ENCODE results near the gene PRR9. TPM values are rescaled to one million over a fixed set of nuclear protein-coding genes. Genes with fewer than 3 reads are reported as not detected.

PRR9 gene
- total and polyA plus RNA-seq, 2 of the 8 experiments (the other 6 are each of a cell fraction or from before 2014, with no cell fraction given) = not detected

DNA sequence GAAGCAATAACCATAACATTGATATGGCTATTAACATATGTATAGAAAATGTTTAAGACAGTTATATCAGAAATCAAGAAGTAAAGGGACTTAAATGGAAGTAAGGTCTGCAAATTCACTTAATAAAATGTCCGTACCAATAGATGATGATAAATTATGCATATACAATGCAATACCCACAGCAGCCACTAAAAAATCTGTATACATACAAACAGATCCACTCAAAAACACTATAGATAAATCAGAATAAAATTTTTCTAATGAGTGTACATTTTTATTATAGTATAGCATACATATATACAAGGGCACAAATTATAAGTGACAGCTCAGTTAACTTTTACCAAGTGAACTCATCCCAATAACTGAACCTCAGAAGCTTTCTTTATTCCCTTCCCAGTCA, 48.1 kb downstream of the PRR9 start:
- H3K23me2 ChIP-seq (ENCODE audit: low read depth, low read length) = no peaks in the 10 kb centered on the region
- H3K79me2 ChIP-seq (ENCODE audit: control insufficient read depth in 1 of 2, insufficient read depth in 2 of 2, low read length in 2 of 2) = no peaks in the 10 kb centered on the region
- H3K27me3 ChIP-seq (replicated peaks in 1 of 4; ENCODE audit: control insufficient read depth in 3 of 4, extremely low read depth in 1 of 4, insufficient read depth in 3 of 4, low read length in 3 of 4) = peaks cover 3 to 32% (median 25%) of the 10 kb centered on the region in 4 experiments
- H3K4me3 ChIP-seq (ENCODE audit: extremely low read depth in 1 of 4, insufficient read depth in 2 of 4, low read depth in 3 of 4, low read length in 4 of 4) = no peak overlapping the region
- H3K36me3 ChIP-seq (ENCODE audit: control insufficient read depth in 2 of 4, insufficient read depth in 4 of 4, low read length in 3 of 4) = no peaks in the 10 kb centered on the region
- no peak overlapping the region for H3K4ac ChIP-seq (replicated peaks; ENCODE audit: insufficient read length, low read depth, low read length)
- H3K79me1 ChIP-seq (ENCODE audit: low read depth, low read length) = no peaks in the 10 kb centered on the region
- H4K20me1 ChIP-seq (replicated peaks in 1 of 2; ENCODE audit: control insufficient read depth in 1 of 2, insufficient read depth in 2 of 2, low read length in 2 of 2) = no peaks in the 10 kb centered on the region
- H2BK20ac ChIP-seq (ENCODE audit: low read length) = no peak overlapping the region
- H2BK5ac ChIP-seq (ENCODE audit: low read depth, low read length) = no peak overlapping the region
- H2BK120ac ChIP-seq (replicated peaks; ENCODE audit: low read depth, low read length) = no peak overlapping the region
- DNase-seq (ENCODE audit: low read depth in 1 of 2, low spot score in 2 of 2) = no peak
- no peak overlapping the region for H3K4me2 ChIP-seq (ENCODE audit: insufficient read depth in 1 of 2, low read depth in 2 of 2, low read length in 2 of 2)
- H3K18ac ChIP-seq (ENCODE audit: extremely low read depth, low read length) = no peak overlapping the region
- H3K14ac ChIP-seq (ENCODE audit: insufficient read length) = no peak overlapping the region
- H3K4me1 ChIP-seq (replicated peaks in 1 of 4; ENCODE audit: control insufficient read depth in 3 of 4, insufficient read depth in 4 of 4, low read length in 3 of 4) = 0 out of 7 replicates have a peak, but pooled peaks cover 0 to 3% (median 0%) of the 10 kb centered on the region in 4 experiments
- H3K9me3 ChIP-seq (ENCODE audit: insufficient read depth in 2 of 2, low read depth in 1 of 2, low read length in 1 of 2) = no peaks in the 10 kb centered on the region
- no peak overlapping the region for H2BK12ac ChIP-seq (ENCODE audit: low read depth, low read length)
- WGBS, 2 experiments (ENCODE audit: extremely low coverage in 1 of 2, insufficient coverage in 1 of 2, insufficient read length in 1 of 2, insufficient replicate concordance in 2 of 2, low coverage in 1 of 2, low lambda C conversion rate in 2 of 2, missing lambda C conversion rate in 1 of 2) = 96% methylated on average over 1 of the region's 1 CpG; no CpG with 5 or more reads in 1 of the 2 experiments
- H4K91ac ChIP-seq (replicated peaks; ENCODE audit: insufficient read length, low read length) = no peak overlapping the region
- no peak overlapping the region for H3K23ac ChIP-seq (ENCODE audit: insufficient read length)
- ChIA-PET CTCF (ENCODE audit: partially characterized antibody) (no interaction called here), POLR2A (ENCODE audit: partially characterized antibody) (no interaction called here)
- H4K8ac ChIP-seq (ENCODE audit: extremely low read depth, insufficient read depth, low read length) = no peak overlapping the region
- no peak overlapping the region for H2AFZ ChIP-seq (ENCODE audit: low read length)
- no peak for FAIRE-seq
- H2BK15ac ChIP-seq (ENCODE audit: low read length) = no peak overlapping the region
- H3K27ac ChIP-seq (ENCODE audit: low read depth, low read length) = no peak overlapping the region
- H2AK5ac ChIP-seq (ENCODE audit: low read depth, low read length) = no peak overlapping the region
- H3K56ac ChIP-seq (replicated peaks; ENCODE audit: insufficient read length, low read depth, low read length) = no peak overlapping the region
- TF ChIP-seq SP1 (IDR thresholded peaks at IDR 0.05; ENCODE audit: low read depth, low read length) = no peak
- TF ChIP-seq RXRA (IDR thresholded peaks at IDR 0.05; ENCODE audit: insufficient read depth, low read depth, low read length) = no peak
- no peak overlapping the region for H4K5ac ChIP-seq (ENCODE audit: insufficient read length, low read depth, low read length)
- no peak overlapping the region for H3K9ac ChIP-seq (replicated peaks in 1 of 4; ENCODE audit: extremely low read depth in 1 of 4, low read depth in 3 of 4, low read length in 3 of 4)

Other genes starting within 250 kb of the PRR9 start
- gene SPRR4, start 246.9 kb upstream of the PRR9 start, total RNA-seq (2021; fragmentation: NEBNext Ultra II Directional; extraction: Animal tissue kit (Norgen Biotek cat#: 25700)) = not detected in 2 replicates
- not detected in 2 replicates for gene SPRR4, start 246.9 kb upstream of the PRR9 start, polyA plus RNA-seq (2011; rRNA removed)
- not detected in 2 replicates for gene SPRR1A, start 233.5 kb upstream of the PRR9 start, total RNA-seq (2021; fragmentation: NEBNext Ultra II Directional; extraction: Animal tissue kit (Norgen Biotek cat#: 25700))
- not detected in 2 replicates for gene SPRR1A, start 233.5 kb upstream of the PRR9 start, polyA plus RNA-seq (2011; rRNA removed)
- gene SPRR3, start 215.8 kb upstream of the PRR9 start, total RNA-seq (2021; fragmentation: NEBNext Ultra II Directional; extraction: Animal tissue kit (Norgen Biotek cat#: 25700)) = not detected in 2 replicates
- gene SPRR3, start 215.8 kb upstream of the PRR9 start, polyA plus RNA-seq (2011; rRNA removed) = not detected in 2 replicates
- gene SPRR1B, start 186.4 kb upstream of the PRR9 start, total RNA-seq (2021; fragmentation: NEBNext Ultra II Directional; extraction: Animal tissue kit (Norgen Biotek cat#: 25700)) = not detected in 2 replicates
- 0.16 and 0.23 TPM in 2 replicates for gene SPRR1B, start 186.4 kb upstream of the PRR9 start, polyA plus RNA-seq (2011; rRNA removed)
- not detected in 2 replicates for gene SPRR2D, start 176.5 kb upstream of the PRR9 start, total RNA-seq (2021; fragmentation: NEBNext Ultra II Directional; extraction: Animal tissue kit (Norgen Biotek cat#: 25700))
- not detected in 2 replicates for gene SPRR2D, start 176.5 kb upstream of the PRR9 start, polyA plus RNA-seq (2011; rRNA removed)
- not detected in 2 replicates for gene SPRR2A, start 160.1 kb upstream of the PRR9 start, total RNA-seq (2021; fragmentation: NEBNext Ultra II Directional; extraction: Animal tissue kit (Norgen Biotek cat#: 25700))
- gene SPRR2A, start 160.1 kb upstream of the PRR9 start, polyA plus RNA-seq (2011; rRNA removed) = not detected in 2 replicates
- not detected in 2 replicates for gene SPRR2B, start 146.0 kb upstream of the PRR9 start, total RNA-seq (2021; fragmentation: NEBNext Ultra II Directional; extraction: Animal tissue kit (Norgen Biotek cat#: 25700))
- not detected in 2 replicates for gene SPRR2B, start 146.0 kb upstream of the PRR9 start, polyA plus RNA-seq (2011; rRNA removed)
- not detected in 2 replicates for gene SPRR2E, start 123.1 kb upstream of the PRR9 start, total RNA-seq (2021; fragmentation: NEBNext Ultra II Directional; extraction: Animal tissue kit (Norgen Biotek cat#: 25700))
- gene SPRR2E, start 123.1 kb upstream of the PRR9 start, polyA plus RNA-seq (2011; rRNA removed) = not detected in 2 replicates
- gene SPRR2F, start 104.1 kb upstream of the PRR9 start, total RNA-seq (2021; fragmentation: NEBNext Ultra II Directional; extraction: Animal tissue kit (Norgen Biotek cat#: 25700)) = 1.0 and 1.1 TPM in 2 replicates
- gene SPRR2F, start 104.1 kb upstream of the PRR9 start, polyA plus RNA-seq (2011; rRNA removed) = 0.49 and 0.50 TPM in 2 replicates
- gene SPRR2G, start 66.7 kb upstream of the PRR9 start, total RNA-seq (2021; fragmentation: NEBNext Ultra II Directional; extraction: Animal tissue kit (Norgen Biotek cat#: 25700)) = not detected in 2 replicates
- gene SPRR2G, start 66.7 kb upstream of the PRR9 start, polyA plus RNA-seq (2011; rRNA removed) = not detected in 2 replicates
- gene LELP1, start 14.2 kb upstream of the PRR9 start, total RNA-seq (2021; fragmentation: NEBNext Ultra II Directional; extraction: Animal tissue kit (Norgen Biotek cat#: 25700)) = not detected in 2 replicates
- not detected in 2 replicates for gene LELP1, start 14.2 kb upstream of the PRR9 start, polyA plus RNA-seq (2011; rRNA removed)
- not detected in 2 replicates for gene LORICRIN, start 42.1 kb downstream of the PRR9 start, total RNA-seq (2021; fragmentation: NEBNext Ultra II Directional; extraction: Animal tissue kit (Norgen Biotek cat#: 25700))
- 0.08 TPM in 1 of 2 replicates, not detected in the other for gene LORICRIN, start 42.1 kb downstream of the PRR9 start, polyA plus RNA-seq (2011; rRNA removed)
- not detected in 2 replicates for gene PGLYRP3, start 95.4 kb downstream of the PRR9 start, total RNA-seq (2021; fragmentation: NEBNext Ultra II Directional; extraction: Animal tissue kit (Norgen Biotek cat#: 25700))
- not detected in 2 replicates for gene PGLYRP3, start 95.4 kb downstream of the PRR9 start, polyA plus RNA-seq (2011; rRNA removed)
- gene PGLYRP4, start 131.3 kb downstream of the PRR9 start, total RNA-seq (2021; fragmentation: NEBNext Ultra II Directional; extraction: Animal tissue kit (Norgen Biotek cat#: 25700)) = not detected in 2 replicates
- gene PGLYRP4, start 131.3 kb downstream of the PRR9 start, polyA plus RNA-seq (2011; rRNA removed) = not detected in 2 replicates
- not detected in 2 replicates for gene S100A9, start 140.3 kb downstream of the PRR9 start, total RNA-seq (2021; fragmentation: NEBNext Ultra II Directional; extraction: Animal tissue kit (Norgen Biotek cat#: 25700))
- gene S100A9, start 140.3 kb downstream of the PRR9 start, polyA plus RNA-seq (2011; rRNA removed) = not detected in 2 replicates
- gene S100A12, start 158.0 kb downstream of the PRR9 start, total RNA-seq (2021; fragmentation: NEBNext Ultra II Directional; extraction: Animal tissue kit (Norgen Biotek cat#: 25700)) = not detected in 2 replicates
- not detected in 2 replicates for gene S100A12, start 158.0 kb downstream of the PRR9 start, polyA plus RNA-seq (2011; rRNA removed)
- gene S100A8, start 173.5 kb downstream of the PRR9 start, total RNA-seq (2021; fragmentation: NEBNext Ultra II Directional; extraction: Animal tissue kit (Norgen Biotek cat#: 25700)) = not detected in 2 replicates
- not detected in 2 replicates for gene S100A8, start 173.5 kb downstream of the PRR9 start, polyA plus RNA-seq (2011; rRNA removed)
- gene S100A7A, start 198.9 kb downstream of the PRR9 start, total RNA-seq (2021; fragmentation: NEBNext Ultra II Directional; extraction: Animal tissue kit (Norgen Biotek cat#: 25700)) = not detected in 2 replicates
- gene S100A7A, start 198.9 kb downstream of the PRR9 start, polyA plus RNA-seq (2011; rRNA removed) = not detected in 2 replicates
- not detected in 2 replicates for gene S100A7, start 243.1 kb downstream of the PRR9 start, total RNA-seq (2021; fragmentation: NEBNext Ultra II Directional; extraction: Animal tissue kit (Norgen Biotek cat#: 25700))
- not detected in 2 replicates for gene S100A7, start 243.1 kb downstream of the PRR9 start, polyA plus RNA-seq (2011; rRNA removed)

Data from H1 (cell line).